WTC11 (cell line): ENCODE measurements around the gene PCIF1. TPM values are rescaled to one million over a fixed set of nuclear protein-coding genes. Genes with fewer than 3 reads are reported as not detected.

Source experiments
- ATAC-seq: fragments of 200-7000 bp; cut with Tn5 transposase; 2 replicates; pipeline ENCODE4 v1.10.0; 2021; ENCODE audit warnings: mild to moderate bottlenecking, moderate library complexity
- CTCF ChIA-PET: fragments of 300-600 bp; sonication (Branson Sonifier 250); formaldehyde crosslinking; loops from one replicate; lab custom pipeline; 2021; ENCODE audit warnings: antibody characterized with exemption; lab: Charles Lee
- POLR2A ChIA-PET: fragments of 350-600 bp; sonication (Branson Sonifier 250); formaldehyde crosslinking; loops from one replicate; lab custom pipeline; 2021; ENCODE audit warnings: antibody characterized with exemption; lab: Charles Lee
- DNase-seq: peaks from one replicate; pipeline ENCODE4 v3.0.0; 2021; ENCODE audit warnings: low spot score
- H3K27ac Mint-ChIP-seq: 2 replicates; pipeline ENCODE4 v1.8.0; 2021; ENCODE audit warnings: mixed read lengths
- H3K27me3 Mint-ChIP-seq: 2 replicates; pipeline ENCODE4 v1.8.0; 2021; ENCODE audit warnings: low read depth, mild to moderate bottlenecking, moderate library complexity, mixed read lengths
- H3K36me3 Mint-ChIP-seq: 2 replicates; pipeline ENCODE4 v1.8.0; 2021; ENCODE audit warnings: mixed read lengths
- H3K4me1 Mint-ChIP-seq: 2 replicates; pipeline ENCODE4 v1.8.0; 2022; ENCODE audit warnings: mixed read lengths
- H3K4me3 Mint-ChIP-seq: 2 replicates; pipeline ENCODE4 v1.8.0; 2021; ENCODE audit warnings: mild to moderate bottlenecking, moderate library complexity, mixed read lengths
- H3K9me3 Mint-ChIP-seq: 2 replicates; pipeline ENCODE4 v1.8.0; 2021; ENCODE audit warnings: mixed read lengths
- ATF3 ChIP-seq: sonication (generic); formaldehyde crosslinking; conservative IDR thresholded peaks from 2 replicates; pipeline ENCODE4 v1.8.1; 2022; ENCODE audit warnings: mild to moderate bottlenecking, missing genetic modification reagents
- CREM ChIP-seq: sonication (generic); formaldehyde crosslinking; IDR thresholded peaks from 2 replicates; pipeline ENCODE4 v1.8.1; 2022; ENCODE audit warnings: mild to moderate bottlenecking, missing genetic modification reagents, moderate library complexity
- CTCF ChIP-seq: fragments of 200-600 bp; IDR thresholded peaks from 2 replicates; pipeline ENCODE4 v1.8.0; 2022; ENCODE audit warnings: antibody characterized with exemption
- E2F5 ChIP-seq: sonication (generic); formaldehyde crosslinking; IDR thresholded peaks from 2 replicates; pipeline ENCODE4 v1.8.1; 2022; ENCODE audit warnings: mild to moderate bottlenecking, moderate library complexity, missing genetic modification reagents
- FOXJ3 ChIP-seq: sonication (generic); formaldehyde crosslinking; IDR thresholded peaks from 2 replicates; pipeline ENCODE4 v1.9.0; 2021; ENCODE audit warnings: missing genetic modification reagents, mild to moderate bottlenecking, borderline replicate concordance
- HMGA2 ChIP-seq: fragments of 250-450 bp; sonication (Bioruptor Pico); IDR thresholded peaks from 2 replicates; pipeline ENCODE4 v1.4.0; 2021; ENCODE audit warnings: mild to moderate bottlenecking, moderate library complexity
- IRF2 ChIP-seq: sonication (generic); formaldehyde crosslinking; IDR thresholded peaks from 2 replicates; pipeline ENCODE4 v1.8.0; 2022; ENCODE audit warnings: low read depth, missing genetic modification reagents, borderline replicate concordance
- JUN ChIP-seq: sonication (generic); formaldehyde crosslinking; IDR thresholded peaks from 2 replicates; pipeline ENCODE4 v1.8.0; 2023; ENCODE audit warnings: mild to moderate bottlenecking, missing genetic modification reagents
- SMAD4 ChIP-seq: sonication (generic); formaldehyde crosslinking; IDR thresholded peaks from 2 replicates; pipeline ENCODE4 v1.8.0; 2022; ENCODE audit warnings: mild to moderate bottlenecking, missing genetic modification reagents
- SOX15 ChIP-seq: fragments of 250-450 bp; sonication (Bioruptor Pico); IDR thresholded peaks from 2 replicates; pipeline ENCODE4 v1.9.0; 2021; ENCODE audit warnings: mild to moderate bottlenecking
- ZBTB43 ChIP-seq: sonication (generic); formaldehyde crosslinking; IDR thresholded peaks from 2 replicates; pipeline ENCODE4 v1.8.1; 2023; ENCODE audit warnings: mild to moderate bottlenecking, missing genetic modification reagents
- ZNF423 ChIP-seq: fragments of 250-450 bp; sonication (Bioruptor Pico); IDR thresholded peaks from 2 replicates; pipeline ENCODE4 v2.1.2; 2022; ENCODE audit warnings: mild to moderate bottlenecking, moderate library complexity
- total RNA-seq: library from RNA; stranded (reverse); gene quantifications from 3 replicates; pipeline ENCODE4 v1.2.3, GENCODE V29; 2021
- TF ChIP-seq, protein P1 (sequence below): sonication (generic); formaldehyde crosslinking; IDR thresholded peaks from 2 replicates; pipeline ENCODE4 v1.8.1; 2023; ENCODE audit warnings: mild to moderate bottlenecking, missing genetic modification reagents, moderate library complexity
- TF ChIP-seq, protein P2 (sequence below): sonication (generic); formaldehyde crosslinking; IDR thresholded peaks from 2 replicates; pipeline ENCODE4 v1.8.0; 2023; ENCODE audit warnings: missing genetic modification reagents
- TF ChIP-seq, protein P3 (sequence below): sonication (generic); formaldehyde crosslinking; IDR thresholded peaks from 2 replicates; pipeline ENCODE4 v1.8.0; 2023; ENCODE audit warnings: missing genetic modification reagents, mild to moderate bottlenecking, borderline replicate concordance
- TF ChIP-seq, protein P4 (sequence below): sonication (generic); formaldehyde crosslinking; IDR thresholded peaks from 2 replicates; pipeline ENCODE4 v1.8.1; 2023; ENCODE audit warnings: mild to moderate bottlenecking, missing genetic modification reagents

Gene PCIF1
- total RNA-seq, 1 experiment from 2014 or later: 42.2 TPM

DNA sequence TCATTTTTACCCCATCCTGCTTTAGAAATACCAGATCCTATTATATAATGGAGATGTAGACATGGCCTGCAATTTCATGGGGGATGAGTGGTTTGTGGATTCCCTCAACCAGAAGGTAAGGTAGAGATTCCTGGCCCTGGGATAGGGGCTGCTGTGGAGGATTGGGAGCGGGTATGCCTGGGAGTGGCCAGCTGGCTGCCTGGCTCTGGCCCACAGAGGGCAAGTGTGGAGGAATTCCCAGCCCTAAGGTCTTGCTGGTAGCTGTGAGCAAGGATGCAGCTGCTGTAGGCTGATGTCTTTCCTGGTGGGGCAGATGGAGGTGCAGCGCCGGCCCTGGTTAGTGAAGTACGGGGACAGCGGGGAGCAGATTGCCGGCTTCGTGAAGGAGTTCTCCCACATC, 36.8 kb upstream of the PCIF1 start (continued):
- TF ChIP-seq, protein P1, sequence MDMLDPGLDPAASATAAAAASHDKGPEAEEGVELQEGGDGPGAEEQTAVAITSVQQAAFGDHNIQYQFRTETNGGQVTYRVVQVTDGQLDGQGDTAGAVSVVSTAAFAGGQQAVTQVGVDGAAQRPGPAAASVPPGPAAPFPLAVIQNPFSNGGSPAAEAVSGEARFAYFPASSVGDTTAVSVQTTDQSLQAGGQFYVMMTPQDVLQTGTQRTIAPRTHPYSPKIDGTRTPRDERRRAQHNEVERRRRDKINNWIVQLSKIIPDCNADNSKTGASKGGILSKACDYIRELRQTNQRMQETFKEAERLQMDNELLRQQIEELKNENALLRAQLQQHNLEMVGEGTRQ (CRISPR knock-in tag): no peak
- TF ChIP-seq ATF3 (CRISPR knock-in tag): no peak

GRCh38 chr20:45898285-45898684, 36.2 kb upstream of the PCIF1 start:
- Mint-ChIP-seq H3K9me3 (no peaks in the 10 kb centered on the region), H3K4me3 (no peak overlapping the region), H3K4me1 (no peaks in the 10 kb centered on the region)
- no peak for ATAC-seq
- TF ChIP-seq CREM (no peak), ZNF423 (CRISPR knock-in tag) (no peak), IRF2 (CRISPR knock-in tag) (no peak)
- TF ChIP-seq, protein P2, sequence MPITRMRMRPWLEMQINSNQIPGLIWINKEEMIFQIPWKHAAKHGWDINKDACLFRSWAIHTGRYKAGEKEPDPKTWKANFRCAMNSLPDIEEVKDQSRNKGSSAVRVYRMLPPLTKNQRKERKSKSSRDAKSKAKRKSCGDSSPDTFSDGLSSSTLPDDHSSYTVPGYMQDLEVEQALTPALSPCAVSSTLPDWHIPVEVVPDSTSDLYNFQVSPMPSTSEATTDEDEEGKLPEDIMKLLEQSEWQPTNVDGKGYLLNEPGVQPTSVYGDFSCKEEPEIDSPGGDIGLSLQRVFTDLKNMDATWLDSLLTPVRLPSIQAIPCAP: no peak
- TF ChIP-seq, all 79 proteins: peak for 0
- no peaks in the 10 kb centered on the region for H3K27me3 Mint-ChIP-seq
- peaks cover 35% of the 10 kb centered on the region for H3K36me3 Mint-ChIP-seq
- H3K27ac Mint-ChIP-seq: no peak overlapping the region
- ChIA-PET POLR2A (interaction anchor here (1.5 kb wide), 1 partner anchor 51 kb away, joined by 3 read pairs; no protein-coding TSS in a partner anchor), CTCF (interaction anchor here (1.4 kb wide), 1 partner anchor 8 kb away, joined by 8 read pairs; no protein-coding TSS in a partner anchor)
- no peak for DNase-seq

- ATAC-seq (no peak), DNase-seq (no peak)
- Mint-ChIP-seq H3K27me3 (no peaks in the 10 kb centered on the region), H3K4me3 (no peak overlapping the region), H3K36me3 (peaks cover 44% of the 10 kb centered on the region), H3K27ac (no peak overlapping the region), H3K4me1 (no peaks in the 10 kb centered on the region), H3K9me3 (no peaks in the 10 kb centered on the region)
- ChIA-PET POLR2A (interaction anchor here (0.7 to 1.5 kb wide), 2 partner anchors 35 to 50 kb away, joined by 3 to 5 read pairs; no protein-coding TSS in a partner anchor), CTCF (interaction anchor here (1.4 kb wide), 1 partner anchor 9 kb away, joined by 8 read pairs; no protein-coding TSS in a partner anchor)
- TF ChIP-seq, protein P3, sequence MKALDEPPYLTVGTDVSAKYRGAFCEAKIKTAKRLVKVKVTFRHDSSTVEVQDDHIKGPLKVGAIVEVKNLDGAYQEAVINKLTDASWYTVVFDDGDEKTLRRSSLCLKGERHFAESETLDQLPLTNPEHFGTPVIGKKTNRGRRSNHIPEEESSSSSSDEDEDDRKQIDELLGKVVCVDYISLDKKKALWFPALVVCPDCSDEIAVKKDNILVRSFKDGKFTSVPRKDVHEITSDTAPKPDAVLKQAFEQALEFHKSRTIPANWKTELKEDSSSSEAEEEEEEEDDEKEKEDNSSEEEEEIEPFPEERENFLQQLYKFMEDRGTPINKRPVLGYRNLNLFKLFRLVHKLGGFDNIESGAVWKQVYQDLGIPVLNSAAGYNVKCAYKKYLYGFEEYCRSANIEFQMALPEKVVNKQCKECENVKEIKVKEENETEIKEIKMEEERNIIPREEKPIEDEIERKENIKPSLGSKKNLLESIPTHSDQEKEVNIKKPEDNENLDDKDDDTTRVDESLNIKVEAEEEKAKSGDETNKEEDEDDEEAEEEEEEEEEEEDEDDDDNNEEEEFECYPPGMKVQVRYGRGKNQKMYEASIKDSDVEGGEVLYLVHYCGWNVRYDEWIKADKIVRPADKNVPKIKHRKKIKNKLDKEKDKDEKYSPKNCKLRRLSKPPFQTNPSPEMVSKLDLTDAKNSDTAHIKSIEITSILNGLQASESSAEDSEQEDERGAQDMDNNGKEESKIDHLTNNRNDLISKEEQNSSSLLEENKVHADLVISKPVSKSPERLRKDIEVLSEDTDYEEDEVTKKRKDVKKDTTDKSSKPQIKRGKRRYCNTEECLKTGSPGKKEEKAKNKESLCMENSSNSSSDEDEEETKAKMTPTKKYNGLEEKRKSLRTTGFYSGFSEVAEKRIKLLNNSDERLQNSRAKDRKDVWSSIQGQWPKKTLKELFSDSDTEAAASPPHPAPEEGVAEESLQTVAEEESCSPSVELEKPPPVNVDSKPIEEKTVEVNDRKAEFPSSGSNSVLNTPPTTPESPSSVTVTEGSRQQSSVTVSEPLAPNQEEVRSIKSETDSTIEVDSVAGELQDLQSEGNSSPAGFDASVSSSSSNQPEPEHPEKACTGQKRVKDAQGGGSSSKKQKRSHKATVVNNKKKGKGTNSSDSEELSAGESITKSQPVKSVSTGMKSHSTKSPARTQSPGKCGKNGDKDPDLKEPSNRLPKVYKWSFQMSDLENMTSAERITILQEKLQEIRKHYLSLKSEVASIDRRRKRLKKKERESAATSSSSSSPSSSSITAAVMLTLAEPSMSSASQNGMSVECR (CRISPR knock-in tag): no peak
- TF ChIP-seq SOX15 (CRISPR knock-in tag) (no peak), HMGA2 (CRISPR knock-in tag) (no peak), SMAD4 (CRISPR knock-in tag) (no peak), FOXJ3 (no peak), E2F5 (no peak), CTCF (no peak), JUN (CRISPR knock-in tag) (no peak), ZBTB43 (no peak)
- TF ChIP-seq, protein P4, sequence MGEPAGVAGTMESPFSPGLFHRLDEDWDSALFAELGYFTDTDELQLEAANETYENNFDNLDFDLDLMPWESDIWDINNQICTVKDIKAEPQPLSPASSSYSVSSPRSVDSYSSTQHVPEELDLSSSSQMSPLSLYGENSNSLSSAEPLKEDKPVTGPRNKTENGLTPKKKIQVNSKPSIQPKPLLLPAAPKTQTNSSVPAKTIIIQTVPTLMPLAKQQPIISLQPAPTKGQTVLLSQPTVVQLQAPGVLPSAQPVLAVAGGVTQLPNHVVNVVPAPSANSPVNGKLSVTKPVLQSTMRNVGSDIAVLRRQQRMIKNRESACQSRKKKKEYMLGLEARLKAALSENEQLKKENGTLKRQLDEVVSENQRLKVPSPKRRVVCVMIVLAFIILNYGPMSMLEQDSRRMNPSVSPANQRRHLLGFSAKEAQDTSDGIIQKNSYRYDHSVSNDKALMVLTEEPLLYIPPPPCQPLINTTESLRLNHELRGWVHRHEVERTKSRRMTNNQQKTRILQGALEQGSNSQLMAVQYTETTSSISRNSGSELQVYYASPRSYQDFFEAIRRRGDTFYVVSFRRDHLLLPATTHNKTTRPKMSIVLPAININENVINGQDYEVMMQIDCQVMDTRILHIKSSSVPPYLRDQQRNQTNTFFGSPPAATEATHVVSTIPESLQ: no peak
Measured at GRCh38 chr20:45899046-45899835, 35.2 kb upstream of the PCIF1 start.
